Nephron (organoid): ENCODE measurements around the gene CSK.

Source experiments
- H3K27ac Mint-ChIP-seq, 3 experiments: 2 replicates each; pipeline ENCODE4 v1.8.0; 2020; ENCODE audit warnings: mixed read lengths in 3 of 3, mild to moderate bottlenecking in 2 of 3, moderate library complexity in 1 of 3
- H3K27me3 Mint-ChIP-seq: 2 replicates; pipeline ENCODE4 v1.8.0; 2021; ENCODE audit warnings: low read depth, mild to moderate bottlenecking, moderate library complexity, mixed read lengths
- H3K36me3 Mint-ChIP-seq: 2 replicates; pipeline ENCODE4 v1.8.0; 2020; ENCODE audit warnings: low read depth, mixed read lengths
- H3K4me1 Mint-ChIP-seq: 2 replicates; pipeline ENCODE4 v1.8.0; 2020; ENCODE audit warnings: mixed read lengths
- H3K4me3 Mint-ChIP-seq, 3 experiments: 2 replicates each; pipeline ENCODE4 v1.8.0; 2020; ENCODE audit warnings: mild to moderate bottlenecking in 3 of 3, mixed read lengths in 3 of 3, moderate library complexity in 2 of 3
- H3K9me3 Mint-ChIP-seq: 2 replicates; pipeline ENCODE4 v1.8.0; 2020; ENCODE audit warnings: mixed read lengths
- TF ChIP-seq, protein P1 (sequence below), 3 experiments: fragments of 200-600 bp; sonication (generic); IDR thresholded peaks; one replicate each; pipeline ENCODE4 v1.5.0; 2021; ENCODE audit warnings: antibody characterized with exemption in 3 of 3; ENCODE audit not compliant: unreplicated experiment in 3 of 3

Gene CSK

DNA sequence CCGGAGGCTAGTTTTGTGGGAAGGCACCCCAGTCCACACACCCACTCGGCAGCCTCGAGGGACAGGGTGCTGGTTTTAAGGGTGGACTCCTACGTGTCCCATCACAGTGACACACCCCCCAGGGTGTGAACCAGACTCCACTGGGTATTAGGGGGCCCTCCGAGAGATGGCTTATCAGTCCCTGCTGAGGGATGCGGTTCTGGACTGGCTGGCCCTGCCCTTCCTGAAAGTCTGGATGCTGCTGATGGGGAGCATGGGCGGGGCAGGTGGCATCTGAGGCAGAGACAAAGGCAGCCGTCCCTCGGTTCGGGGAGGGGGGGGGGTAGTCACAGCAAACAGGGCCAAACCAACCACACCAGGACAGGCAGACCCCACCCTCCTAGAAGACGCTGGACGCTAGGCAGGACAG, 62.0 kb downstream of the CSK start:
- no peaks in the 10 kb centered on the region for H3K9me3 Mint-ChIP-seq
- H3K27ac Mint-ChIP-seq, result peak overlapping the region; percentile 91 to 98 (median 94)
- H3K36me3 Mint-ChIP-seq, result peaks cover 29% of the 10 kb centered on the region
- H3K27me3 Mint-ChIP-seq, result no peaks in the 10 kb centered on the region
- H3K4me3 Mint-ChIP-seq, result peak overlapping the region; percentile 82 to 93 (median 92)
- H3K4me1 Mint-ChIP-seq, result peaks cover 29% of the 10 kb centered on the region
- TF ChIP-seq, protein P1, sequence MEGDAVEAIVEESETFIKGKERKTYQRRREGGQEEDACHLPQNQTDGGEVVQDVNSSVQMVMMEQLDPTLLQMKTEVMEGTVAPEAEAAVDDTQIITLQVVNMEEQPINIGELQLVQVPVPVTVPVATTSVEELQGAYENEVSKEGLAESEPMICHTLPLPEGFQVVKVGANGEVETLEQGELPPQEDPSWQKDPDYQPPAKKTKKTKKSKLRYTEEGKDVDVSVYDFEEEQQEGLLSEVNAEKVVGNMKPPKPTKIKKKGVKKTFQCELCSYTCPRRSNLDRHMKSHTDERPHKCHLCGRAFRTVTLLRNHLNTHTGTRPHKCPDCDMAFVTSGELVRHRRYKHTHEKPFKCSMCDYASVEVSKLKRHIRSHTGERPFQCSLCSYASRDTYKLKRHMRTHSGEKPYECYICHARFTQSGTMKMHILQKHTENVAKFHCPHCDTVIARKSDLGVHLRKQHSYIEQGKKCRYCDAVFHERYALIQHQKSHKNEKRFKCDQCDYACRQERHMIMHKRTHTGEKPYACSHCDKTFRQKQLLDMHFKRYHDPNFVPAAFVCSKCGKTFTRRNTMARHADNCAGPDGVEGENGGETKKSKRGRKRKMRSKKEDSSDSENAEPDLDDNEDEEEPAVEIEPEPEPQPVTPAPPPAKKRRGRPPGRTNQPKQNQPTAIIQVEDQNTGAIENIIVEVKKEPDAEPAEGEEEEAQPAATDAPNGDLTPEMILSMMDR (IDR thresholded peaks at IDR 0.05; ENCODE audit: unreplicated experiment in 3 of 3), result no peak

DNA sequence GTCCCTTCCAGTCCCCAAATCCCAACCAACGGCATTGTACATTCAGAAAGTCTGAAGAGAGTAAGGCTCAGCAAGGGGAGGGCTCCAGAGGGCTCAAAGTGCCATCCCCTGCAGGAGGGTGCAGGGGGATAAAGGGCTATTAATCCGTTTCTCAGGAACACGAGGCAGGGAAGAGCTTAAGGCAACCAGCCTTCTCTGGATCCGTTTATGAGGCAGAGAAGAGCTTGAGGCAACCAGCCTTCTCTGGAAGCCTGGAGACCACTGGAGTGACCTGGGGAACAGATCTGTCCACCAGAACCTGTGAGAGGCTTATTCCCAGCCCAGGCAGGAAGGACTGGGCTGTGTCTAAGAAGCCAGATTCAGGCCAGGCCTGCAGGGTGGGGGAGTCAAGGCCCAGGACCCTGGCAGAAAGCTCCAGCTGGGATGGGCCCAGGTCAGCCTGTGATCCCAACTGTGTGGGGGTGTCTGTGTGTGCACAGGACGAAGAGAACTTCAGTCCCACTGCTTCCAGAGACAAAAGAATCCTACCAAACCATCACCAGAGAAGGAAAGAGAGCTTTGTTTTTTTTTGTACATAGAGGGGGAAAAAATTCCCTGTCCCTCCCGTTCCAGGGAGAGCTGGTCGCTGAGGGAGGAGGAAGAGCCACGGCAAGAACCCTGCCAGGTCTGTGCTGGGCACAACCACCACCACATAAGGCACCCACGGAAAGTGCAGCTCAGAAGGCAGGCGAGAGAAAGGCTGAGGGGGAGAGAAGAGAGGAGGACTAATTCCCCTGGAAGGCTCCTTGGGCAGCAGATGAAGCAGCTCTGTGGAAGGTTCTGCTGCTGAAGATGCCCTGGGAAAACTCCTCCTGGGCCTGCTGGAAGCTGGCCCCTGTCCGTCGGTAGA, 62.7 kb downstream of the CSK start:
- H3K4me3 Mint-ChIP-seq, result peak overlapping the region in 2 of 3 experiments; percentile 14 to 19

GRCh38 chr15:74845208-74845568, 63.3 kb downstream of the CSK start:
- TF ChIP-seq, protein P1 (IDR thresholded peaks at IDR 0.05; ENCODE audit: unreplicated experiment in 3 of 3), result no peak
- no peak overlapping the region for H3K4me3 Mint-ChIP-seq
- no peaks in the 10 kb centered on the region for H3K9me3 Mint-ChIP-seq
- H3K36me3 Mint-ChIP-seq, result peaks cover 32% of the 10 kb centered on the region
- no peaks in the 10 kb centered on the region for H3K27me3 Mint-ChIP-seq
- peaks cover 29% of the 10 kb centered on the region for H3K4me1 Mint-ChIP-seq
- no peak overlapping the region for H3K27ac Mint-ChIP-seq

More for the DNA sequence above, 62.7 kb downstream of the CSK start:
- no peaks in the 10 kb centered on the region for H3K9me3 Mint-ChIP-seq
- no peaks in the 10 kb centered on the region for H3K27me3 Mint-ChIP-seq
- H3K27ac Mint-ChIP-seq, result peak overlapping the region; percentile 13 to 94 (median 44)
- H3K4me1 Mint-ChIP-seq, result peaks cover 29% of the 10 kb centered on the region
- peaks cover 29% of the 10 kb centered on the region for H3K36me3 Mint-ChIP-seq
- TF ChIP-seq, protein P1 (IDR thresholded peaks at IDR 0.05; ENCODE audit: unreplicated experiment in 3 of 3), result no peak

- H3K4me3 Mint-ChIP-seq, result no peak overlapping the region
- H3K36me3 Mint-ChIP-seq, result peaks cover 32% of the 10 kb centered on the region
- H3K9me3 Mint-ChIP-seq, result no peaks in the 10 kb centered on the region
- no peaks in the 10 kb centered on the region for H3K27me3 Mint-ChIP-seq
- peaks cover 29% of the 10 kb centered on the region for H3K4me1 Mint-ChIP-seq
- no peak overlapping the region for H3K27ac Mint-ChIP-seq
- TF ChIP-seq, protein P1 (IDR thresholded peaks at IDR 0.05; ENCODE audit: unreplicated experiment in 3 of 3), result no peak
Observed at GRCh38 chr15:74845581-74845980, 63.7 kb downstream of the CSK start.

DNA sequence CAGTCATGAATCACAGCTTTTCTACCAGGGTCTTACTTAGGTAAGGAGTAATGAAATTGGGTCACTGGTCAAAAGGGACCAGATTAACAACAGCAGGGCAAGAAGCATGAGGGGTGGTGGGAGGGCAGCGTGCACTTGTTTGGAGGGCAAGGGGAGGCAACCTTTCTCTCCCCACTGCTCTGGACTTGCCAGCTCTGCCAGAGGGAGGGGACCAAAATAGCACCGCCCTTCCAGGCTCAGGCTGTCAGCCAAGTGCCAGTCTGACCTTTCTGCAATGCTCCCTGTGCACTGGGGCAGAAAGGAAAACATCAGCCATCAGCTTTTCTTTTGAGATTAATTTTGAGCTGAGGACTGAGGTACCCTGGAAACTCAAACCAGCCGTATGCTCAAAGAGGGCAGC, 65.6 kb downstream of the CSK start:
- Mint-ChIP-seq H3K27me3 (no peaks in the 10 kb centered on the region), H3K27ac (peak overlapping the region; percentile 31 to 80 (median 53)), H3K4me1 (peaks cover 20% of the 10 kb centered on the region), H3K4me3 (no peak overlapping the region), H3K9me3 (no peaks in the 10 kb centered on the region), H3K36me3 (peaks cover 37% of the 10 kb centered on the region)
- TF ChIP-seq, protein P1 (IDR thresholded peaks at IDR 0.05; ENCODE audit: unreplicated experiment in 3 of 3), result no peak

GRCh38 chr15:74850393-74850792, 68.5 kb downstream of the CSK start:
- no peaks in the 10 kb centered on the region for H3K27me3 Mint-ChIP-seq
- H3K4me3 Mint-ChIP-seq, result no peak overlapping the region
- TF ChIP-seq, protein P1 (IDR thresholded peaks at IDR 0.05; ENCODE audit: unreplicated experiment in 3 of 3), result no peak
- peaks cover 4% of the 10 kb centered on the region for H3K4me1 Mint-ChIP-seq
- no peak overlapping the region for H3K27ac Mint-ChIP-seq
- no peaks in the 10 kb centered on the region for H3K9me3 Mint-ChIP-seq
- H3K36me3 Mint-ChIP-seq, result peaks cover 37% of the 10 kb centered on the region
